Smooth muscle cell of the pulmonary artery (primary cell): ENCODE measurements around the gene AGBL4. TPM values are rescaled to one million over a fixed set of nuclear protein-coding genes. Genes with fewer than 3 reads are reported as not detected.

Source experiments
- total RNA-seq: library from RNA; depleted of rRNA; stranded (reverse); fragments of >200 nt; gene quantifications from 2 replicates; pipeline ENCODE4 v1.2.3, GENCODE V29; 2014

Gene AGBL4
- total RNA-seq: not detected in 2 replicates

DNA sequence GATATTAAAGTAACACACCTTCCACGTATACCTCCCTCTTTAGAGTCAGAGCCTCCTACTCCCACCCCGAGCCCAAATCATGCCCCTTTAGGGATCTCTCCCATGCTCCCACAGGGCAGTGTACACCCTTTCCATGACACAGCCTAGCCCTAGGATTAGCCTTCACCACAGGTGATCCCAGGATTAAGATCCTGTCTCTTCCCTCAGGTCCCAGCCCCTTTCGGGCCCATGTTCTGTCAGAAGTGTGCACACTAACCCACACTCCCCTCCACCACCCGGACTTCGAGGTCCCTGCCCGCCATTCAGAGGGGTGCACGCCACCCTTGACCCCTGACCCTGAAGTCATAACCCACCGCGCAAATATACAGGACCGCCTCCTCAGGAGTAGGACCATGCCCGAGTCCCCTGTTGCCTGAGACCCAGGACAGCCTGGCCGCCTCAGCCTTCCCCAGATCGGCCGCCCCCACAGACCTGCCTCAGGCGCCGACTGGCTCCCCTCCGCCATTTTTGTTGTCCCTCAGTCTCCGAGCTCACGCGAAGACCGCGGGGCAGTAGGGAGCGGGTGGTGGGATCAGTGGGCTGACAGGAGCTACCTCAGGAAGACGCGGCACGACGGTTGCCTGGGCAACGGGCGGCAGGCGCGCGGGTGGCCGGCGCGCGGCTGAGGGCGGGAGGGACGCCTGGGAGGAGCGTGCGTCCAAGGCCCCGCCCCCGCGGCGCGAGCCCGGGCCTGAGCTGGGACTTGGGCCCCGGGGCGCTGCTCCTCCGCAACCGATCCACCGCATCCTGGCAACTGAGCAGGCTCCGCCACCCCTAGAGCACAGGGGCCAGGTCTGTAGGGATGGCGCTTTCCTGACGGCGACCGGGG, at the start of gene AGBL4:
Gene AGBL4 (minus strand): TSS at position 663 of the 868 bp plus-strand sequence.

DNA sequence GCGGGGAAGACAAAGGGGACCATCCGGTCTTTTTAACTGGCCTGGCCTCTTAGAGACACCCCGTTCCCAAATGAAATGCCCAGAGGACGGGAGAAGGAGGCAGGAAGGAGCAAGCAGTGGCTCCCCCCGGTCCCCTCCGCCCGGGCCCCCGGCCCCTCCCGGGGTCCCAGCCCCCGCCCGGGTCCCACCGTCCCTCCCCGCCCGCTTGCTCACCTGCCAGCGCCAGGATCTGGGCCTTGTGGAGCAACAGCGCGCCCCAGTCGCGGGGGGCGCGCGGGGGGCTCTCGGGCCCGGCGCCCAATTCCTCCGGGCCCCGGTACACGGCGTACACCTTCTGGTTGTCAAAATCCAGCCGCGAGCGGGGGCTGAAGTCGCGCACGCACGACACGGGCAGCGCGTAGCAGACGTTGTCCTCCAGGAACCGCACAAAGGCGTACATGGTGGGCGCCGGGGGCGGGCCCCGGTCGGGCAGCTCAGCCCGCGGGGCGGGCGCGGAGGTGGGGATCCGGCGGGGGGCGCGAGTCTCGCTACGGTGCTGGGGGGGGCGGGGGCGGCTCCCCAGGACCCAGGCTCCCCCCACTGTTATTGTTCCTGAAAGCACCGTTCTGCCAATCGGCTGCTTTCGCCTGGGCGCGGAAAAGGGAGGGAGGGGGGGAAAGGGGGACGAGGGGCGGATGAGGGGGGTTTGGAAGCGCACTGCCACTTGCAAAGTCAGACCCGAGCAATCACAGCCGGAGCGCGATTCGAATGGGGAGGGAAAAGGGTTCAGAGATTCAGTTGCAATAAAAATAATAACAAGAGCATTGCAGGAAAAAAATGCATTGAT, 1247.1 kb downstream of the AGBL4 start, which contains the start of gene BEND5:
Gene BEND5 (minus strand): TSS at position 499 of the 826 bp plus-strand sequence. CDS start 60 bp downstream, at position 439.

Other genes with a start within 250 kb of the AGBL4 start
- not detected in 2 replicates for gene ELAVL4, start 85.0 kb upstream of the AGBL4 start, total RNA-seq